ENCODE measurements around the gene HOXA1. TPM values are rescaled to one million over a fixed set of nuclear protein-coding genes. Genes with fewer than 3 reads are reported as not detected.

Gene HOXA1
- total RNA-seq, 1 experiment from 2014 or later: 0.24 TPM

- TF ChIP-seq CTCF (IDR thresholded peaks at IDR 0.05; ENCODE audit: unreplicated experiment): peak; percentile 8
- no peaks in the 10 kb centered on the region for H3K27me3 Mint-ChIP-seq (ENCODE audit: unreplicated experiment)
- intact Hi-C loops (cut with micrococcal nuclease; ENCODE audit: unreplicated experiment): no loop called here
- BruUV-seq (replicated peaks): no TSS peak
- CTCF ChIA-PET: no interaction called here
- H3K4me3 Mint-ChIP-seq (ENCODE audit: low read depth, unreplicated experiment): no peak within 1 kb of the TSS
- no peaks in the 10 kb centered on the region for H3K9me3 Mint-ChIP-seq (ENCODE audit: low read depth, unreplicated experiment)
- no peaks in the 10 kb centered on the region for H3K4me1 Mint-ChIP-seq (ENCODE audit: low read depth, unreplicated experiment)
- DNase-seq: no peak
- H3K36me3 Mint-ChIP-seq (ENCODE audit: insufficient read depth, unreplicated experiment): peaks cover 6% of the 10 kb centered on the region
- H3K27ac Mint-ChIP-seq (ENCODE audit: unreplicated experiment): no peak within 1 kb of the TSS
Measured at GRCh38 chr7:27143023-27143949, 47.5 kb upstream of the HOXA1 start, which contains the start of gene HOXA5. Gene HOXA5 (minus strand): TSS chr7:27143681. CDS start chr7:27143607, 74 bp downstream.

- BruUV-seq (replicated peaks): no TSS peak
- H3K4me3 Mint-ChIP-seq (ENCODE audit: low read depth, unreplicated experiment): no peak overlapping the region
- intact Hi-C loops (cut with micrococcal nuclease; ENCODE audit: unreplicated experiment): no loop called here
- no peak overlapping the region for H3K27ac Mint-ChIP-seq (ENCODE audit: unreplicated experiment)
- no peak for DNase-seq
- H3K27me3 Mint-ChIP-seq (ENCODE audit: unreplicated experiment): no peaks in the 10 kb centered on the region
- no peaks in the 10 kb centered on the region for H3K9me3 Mint-ChIP-seq (ENCODE audit: low read depth, unreplicated experiment)
- H3K36me3 Mint-ChIP-seq (ENCODE audit: insufficient read depth, unreplicated experiment): no peaks in the 10 kb centered on the region
- CTCF ChIA-PET: no interaction called here
- peaks cover 6% of the 10 kb centered on the region for H3K4me1 Mint-ChIP-seq (ENCODE audit: low read depth, unreplicated experiment)
- no peak for TF ChIP-seq CTCF (IDR thresholded peaks at IDR 0.05; ENCODE audit: unreplicated experiment)
Measured at GRCh38 chr7:27142580-27143022, 46.8 kb upstream of the HOXA1 start.

- no peak overlapping the region for H3K27ac Mint-ChIP-seq (ENCODE audit: unreplicated experiment)
- H3K9me3 Mint-ChIP-seq (ENCODE audit: low read depth, unreplicated experiment): no peaks in the 10 kb centered on the region
- TF ChIP-seq CTCF (IDR thresholded peaks at IDR 0.05; ENCODE audit: unreplicated experiment): no peak
- H3K36me3 Mint-ChIP-seq (ENCODE audit: insufficient read depth, unreplicated experiment): no peaks in the 10 kb centered on the region
- CTCF ChIA-PET: no interaction called here
- no peak overlapping the region for H3K4me3 Mint-ChIP-seq (ENCODE audit: low read depth, unreplicated experiment)
- intact Hi-C loops (cut with micrococcal nuclease; ENCODE audit: unreplicated experiment): no loop called here
- peaks cover 10% of the 10 kb centered on the region for H3K4me1 Mint-ChIP-seq (ENCODE audit: low read depth, unreplicated experiment)
- DNase-seq: no peak
- BruUV-seq (replicated peaks): no TSS peak
- no peaks in the 10 kb centered on the region for H3K27me3 Mint-ChIP-seq (ENCODE audit: unreplicated experiment)
Measured at GRCh38 chr7:27141923-27142579, 46.3 kb upstream of the HOXA1 start.

- H3K27me3 Mint-ChIP-seq (ENCODE audit: unreplicated experiment): no peaks in the 10 kb centered on the region
- H3K4me1 Mint-ChIP-seq (ENCODE audit: low read depth, unreplicated experiment): peaks cover 13% of the 10 kb centered on the region
- no peaks in the 10 kb centered on the region for H3K9me3 Mint-ChIP-seq (ENCODE audit: low read depth, unreplicated experiment)
- H3K36me3 Mint-ChIP-seq (ENCODE audit: insufficient read depth, unreplicated experiment): no peaks in the 10 kb centered on the region
- no peak overlapping the region for H3K27ac Mint-ChIP-seq (ENCODE audit: unreplicated experiment)
- intact Hi-C loops (cut with micrococcal nuclease; ENCODE audit: unreplicated experiment): no loop called here
- no peak for DNase-seq
- BruUV-seq (replicated peaks): no TSS peak
- CTCF ChIA-PET: interaction anchor here (0.6 to 0.7 kb wide), 2 partner anchors 89 to 358 kb away, joined by 5 to 6 read pairs; no protein-coding TSS in a partner anchor
- H3K4me3 Mint-ChIP-seq (ENCODE audit: low read depth, unreplicated experiment): no peak overlapping the region
- TF ChIP-seq CTCF (IDR thresholded peaks at IDR 0.05; ENCODE audit: unreplicated experiment): no peak
Measured at GRCh38 chr7:27141137-27141922, 45.5 kb upstream of the HOXA1 start.

All from Calu3 (cell line).